H9 (cell line): ENCODE measurements around the gene COG6. TPM values are rescaled to one million over a fixed set of nuclear protein-coding genes. Genes with fewer than 3 reads are reported as not detected.

ENCODE experiments used
- DNase-seq: peaks from one replicate; pipeline ENCODE4 v3.0.0-alpha.2; 2017
- H2AFZ ChIP-seq: one replicate; pipeline ENCODE4 v1.6.1; 2013; ENCODE audit warnings: mild to moderate bottlenecking, low read length, control low read depth, moderate library complexity
- H2AK5ac ChIP-seq: 2 replicates; pipeline ENCODE4 v1.6.1; 2013; ENCODE audit warnings: low read length, control low read depth, mixed read lengths; ENCODE audit not compliant: insufficient read length
- H2BK120ac ChIP-seq: one replicate; pipeline ENCODE4 v1.6.1; 2013; ENCODE audit warnings: low read depth, mild to moderate bottlenecking, low read length, control low read depth, inconsistent platforms; ENCODE audit not compliant: poor library complexity, severe bottlenecking
- H2BK12ac ChIP-seq: 2 replicates; pipeline ENCODE4 v1.6.1; 2013; ENCODE audit warnings: low read length, control low read depth, mixed read lengths, low read depth; ENCODE audit not compliant: insufficient read length
- H2BK15ac ChIP-seq: 2 replicates; pipeline ENCODE4 v1.6.1; 2013; ENCODE audit warnings: low read depth, low read length, control low read depth
- H2BK20ac ChIP-seq: one replicate; pipeline ENCODE4 v1.6.1; 2013; ENCODE audit warnings: low read depth, mild to moderate bottlenecking, low read length, control low read depth, inconsistent platforms; ENCODE audit not compliant: poor library complexity, severe bottlenecking
- H2BK5ac ChIP-seq: 2 replicates; pipeline ENCODE4 v1.6.1; 2013; ENCODE audit warnings: low read length, control low read depth, mixed read lengths; ENCODE audit not compliant: insufficient read length
- H3K14ac ChIP-seq: 2 replicates; pipeline ENCODE4 v1.6.1; 2013; ENCODE audit warnings: low read length, control low read depth; ENCODE audit not compliant: insufficient read depth
- H3K18ac ChIP-seq: 2 replicates; pipeline ENCODE4 v1.6.1; 2013; ENCODE audit warnings: low read depth, mild to moderate bottlenecking, mixed read lengths, low read length, control low read depth; ENCODE audit not compliant: insufficient read length
- H3K23ac ChIP-seq: 2 replicates; pipeline ENCODE4 v1.6.1; 2013; ENCODE audit warnings: low read length, control low read depth, mixed read lengths, low read depth; ENCODE audit not compliant: insufficient read length
- H3K23me2 ChIP-seq: 2 replicates; pipeline ENCODE4 v1.6.1; 2013; ENCODE audit warnings: low read depth, mild to moderate bottlenecking, mixed read lengths, low read length, control low read depth; ENCODE audit not compliant: insufficient read length, poor library complexity, severe bottlenecking
- H3K27ac ChIP-seq: 2 replicates; pipeline ENCODE4 v1.5.1; 2013; ENCODE audit warnings: low read length, control low read depth, mixed read lengths, low read depth; ENCODE audit not compliant: insufficient read length
- H3K27me3 ChIP-seq: 2 replicates; pipeline ENCODE4 v1.6.1; 2013; ENCODE audit warnings: low read length, control low read depth, inconsistent platforms; ENCODE audit not compliant: insufficient read depth
- H3K4ac ChIP-seq: 2 replicates; pipeline ENCODE4 v1.6.1; 2013; ENCODE audit warnings: low read depth, mild to moderate bottlenecking, control low read depth, inconsistent platforms, low read length, moderate library complexity
- H3K4me1 ChIP-seq: 2 replicates; pipeline ENCODE4 v1.6.1; 2013; ENCODE audit warnings: low read length, control low read depth, inconsistent platforms; ENCODE audit not compliant: insufficient read depth
- H3K4me2 ChIP-seq: 2 replicates; pipeline ENCODE4 v1.6.1; 2013; ENCODE audit warnings: low read length, control low read depth, mixed read lengths; ENCODE audit not compliant: insufficient read length, insufficient read depth
- H3K56ac ChIP-seq: 2 replicates; pipeline ENCODE4 v1.6.1; 2013; ENCODE audit warnings: low read depth, mild to moderate bottlenecking, mixed read lengths, low read length, control low read depth; ENCODE audit not compliant: insufficient read length
- H3K79me1 ChIP-seq: 2 replicates; pipeline ENCODE4 v1.6.1; 2013; ENCODE audit warnings: low read depth, mild to moderate bottlenecking, moderate library complexity, low read length, control low read depth, inconsistent platforms; ENCODE audit not compliant: insufficient read depth, poor library complexity, severe bottlenecking
- H3K79me2 ChIP-seq: 2 replicates; pipeline ENCODE4 v1.6.1; 2013; ENCODE audit warnings: low read length, control low read depth, inconsistent platforms; ENCODE audit not compliant: insufficient read depth
- H3K9ac ChIP-seq: 2 replicates; pipeline ENCODE4 v1.6.1; 2013; ENCODE audit warnings: low read length, control low read depth, mixed read lengths; ENCODE audit not compliant: insufficient read length; ENCODE audit errors: extremely low read depth
- H3K9me3 ChIP-seq: one replicate; pipeline ENCODE4 v1.6.1; 2013; ENCODE audit warnings: low read depth, low read length, inconsistent platforms; ENCODE audit not compliant: control insufficient read depth
- H3T11ph ChIP-seq: one replicate; pipeline ENCODE4 v1.6.1; 2013; ENCODE audit warnings: mild to moderate bottlenecking, low read length, control low read depth, inconsistent platforms
- H4K20me1 ChIP-seq: one replicate; pipeline ENCODE4 v1.6.1; 2013; ENCODE audit not compliant: control insufficient read depth, insufficient read length, insufficient read depth
- H4K5ac ChIP-seq: 2 replicates; pipeline ENCODE4 v1.6.1; 2013; ENCODE audit warnings: low read depth, mild to moderate bottlenecking, mixed read lengths, low read length, control low read depth; ENCODE audit not compliant: insufficient read length
- H4K8ac ChIP-seq: replicated peaks from 2 replicates; pipeline ENCODE4 v1.6.1; 2013; ENCODE audit warnings: low read length, control low read depth, mixed read lengths, low read depth; ENCODE audit not compliant: insufficient read length
- H4K91ac ChIP-seq: 2 replicates; pipeline ENCODE4 v1.6.1; 2013; ENCODE audit warnings: low read depth, mild to moderate bottlenecking, moderate library complexity, mixed read lengths, low read length, control low read depth; ENCODE audit not compliant: insufficient read length
- H3K27ac Mint-ChIP-seq, 3 experiments: 2 replicates in 2 of 3; 3 replicates in 1 of 3; pipeline ENCODE4 v1.8.0; 2020 to 2021; ENCODE audit warnings: mixed read lengths in 3 of 3, mild to moderate bottlenecking in 1 of 3, moderate library complexity in 1 of 3
- H3K27me3 Mint-ChIP-seq: 2 replicates; pipeline ENCODE4 v1.8.0; 2021; ENCODE audit warnings: low read depth, mild to moderate bottlenecking, moderate library complexity, mixed read lengths
- H3K36me3 Mint-ChIP-seq, 3 experiments: 2 replicates in 2 of 3; 3 replicates in 1 of 3; pipeline ENCODE4 v1.8.0; 2020 to 2021; ENCODE audit warnings: low read depth in 3 of 3, mixed read lengths in 3 of 3; ENCODE audit not compliant: insufficient read depth in 1 of 3
- H3K4me1 Mint-ChIP-seq, 2 experiments: 2 replicates each; pipeline ENCODE4 v1.8.0; 2020; ENCODE audit warnings: mixed read lengths in 2 of 2
- H3K4me3 Mint-ChIP-seq, 2 experiments: 2 replicates in 1 of 2; 3 replicates in 1 of 2; pipeline ENCODE4 v1.8.0; 2020 to 2021; ENCODE audit warnings: mild to moderate bottlenecking in 2 of 2, mixed read lengths in 2 of 2, moderate library complexity in 1 of 2
- H3K9me3 Mint-ChIP-seq, 2 experiments: 2 replicates in 1 of 2; 3 replicates in 1 of 2; pipeline ENCODE4 v1.8.0; 2020; ENCODE audit warnings: mild to moderate bottlenecking in 2 of 2, mixed read lengths in 2 of 2, moderate library complexity in 1 of 2
- WGBS: extraction: QIAGEN DNeasy Blood & Tissue Kit; methylation state at CpG from one replicate; pipeline ENCODE4 v1.1.7; 2013; ENCODE audit warnings: missing lambda C conversion rate, low lambda C conversion rate, mixed read lengths; ENCODE audit not compliant: insufficient read length; ENCODE audit errors: extremely low coverage; 5-methylcytosine and 5-hydroxymethylcytosine counted together
- total RNA-seq: library from RNA; stranded (reverse); gene quantifications from 2 replicates; pipeline ENCODE4 v1.2.1, GENCODE V29; 2021
- TF ChIP-seq, protein P1 (sequence below): fragments of 200-600 bp; sonication (generic); conservative IDR thresholded peaks from 3 replicates; pipeline ENCODE4 v1.8.0; 2021; ENCODE audit warnings: antibody characterized with exemption, mild to moderate bottlenecking

Gene COG6
- total RNA-seq, 1 experiment from 2014 or later = 23.7 TPM

DNA sequence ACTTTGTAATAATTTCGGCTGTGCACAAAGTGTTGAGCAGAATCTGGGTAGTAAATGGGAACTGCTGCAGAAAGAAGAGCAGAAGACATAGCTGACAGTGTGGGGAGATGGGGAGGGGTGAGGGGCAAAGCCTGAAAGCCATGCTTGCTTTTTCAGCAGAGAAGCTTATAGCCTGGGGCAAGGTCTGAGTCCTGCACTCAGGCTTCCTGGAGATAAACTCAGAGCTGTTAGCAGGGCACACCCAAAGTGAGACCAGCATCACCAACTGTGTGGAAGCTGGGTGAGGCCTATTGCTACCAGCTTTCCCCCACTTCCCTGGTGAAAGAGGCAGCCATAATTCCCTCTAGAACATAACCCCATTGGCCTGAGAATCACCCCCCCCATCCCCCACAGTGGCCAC is 36.9 kb upstream of the COG6 start:
- no peaks in the 10 kb centered on the region for H3K9me3 Mint-ChIP-seq
- no CpG with 5 or more reads among the region's 1 CpG for WGBS
- Histone ChIP-seq H3K56ac (no peak overlapping the region), H2BK15ac (no peak overlapping the region), H3K4ac (no peak overlapping the region), H4K8ac (no peak overlapping the region), H4K91ac (no peak overlapping the region), H2BK12ac (no peak overlapping the region), H2AK5ac (no peak overlapping the region), H2BK120ac (no peak overlapping the region), H3T11ph (no peak overlapping the region), H3K27me3 (no peaks in the 10 kb centered on the region), H3K4me2 (no peak overlapping the region), H3K27ac (no peak overlapping the region), H4K5ac (no peak overlapping the region), H3K79me1 (no peaks in the 10 kb centered on the region), H3K23ac (no peak overlapping the region), H3K9ac (no peak overlapping the region), H3K79me2 (no peaks in the 10 kb centered on the region), H3K4me1 (no peaks in the 10 kb centered on the region), H2BK20ac (no peak overlapping the region), H3K23me2 (no peaks in the 10 kb centered on the region), H3K14ac (no peak overlapping the region), H2BK5ac (no peak overlapping the region), H2AFZ (no peak overlapping the region), H3K18ac (no peak overlapping the region), H4K20me1 (no peaks in the 10 kb centered on the region), H3K9me3 (no peaks in the 10 kb centered on the region)
- no peaks in the 10 kb centered on the region for H3K4me1 Mint-ChIP-seq
- peaks cover 9% of the 10 kb centered on the region for H3K27me3 Mint-ChIP-seq
- TF ChIP-seq, protein P1, sequence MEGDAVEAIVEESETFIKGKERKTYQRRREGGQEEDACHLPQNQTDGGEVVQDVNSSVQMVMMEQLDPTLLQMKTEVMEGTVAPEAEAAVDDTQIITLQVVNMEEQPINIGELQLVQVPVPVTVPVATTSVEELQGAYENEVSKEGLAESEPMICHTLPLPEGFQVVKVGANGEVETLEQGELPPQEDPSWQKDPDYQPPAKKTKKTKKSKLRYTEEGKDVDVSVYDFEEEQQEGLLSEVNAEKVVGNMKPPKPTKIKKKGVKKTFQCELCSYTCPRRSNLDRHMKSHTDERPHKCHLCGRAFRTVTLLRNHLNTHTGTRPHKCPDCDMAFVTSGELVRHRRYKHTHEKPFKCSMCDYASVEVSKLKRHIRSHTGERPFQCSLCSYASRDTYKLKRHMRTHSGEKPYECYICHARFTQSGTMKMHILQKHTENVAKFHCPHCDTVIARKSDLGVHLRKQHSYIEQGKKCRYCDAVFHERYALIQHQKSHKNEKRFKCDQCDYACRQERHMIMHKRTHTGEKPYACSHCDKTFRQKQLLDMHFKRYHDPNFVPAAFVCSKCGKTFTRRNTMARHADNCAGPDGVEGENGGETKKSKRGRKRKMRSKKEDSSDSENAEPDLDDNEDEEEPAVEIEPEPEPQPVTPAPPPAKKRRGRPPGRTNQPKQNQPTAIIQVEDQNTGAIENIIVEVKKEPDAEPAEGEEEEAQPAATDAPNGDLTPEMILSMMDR = no peak
- no peak overlapping the region for H3K4me3 Mint-ChIP-seq
- no peak for DNase-seq
- H3K36me3 Mint-ChIP-seq = no peaks in the 10 kb centered on the region
- no peak overlapping the region for H3K27ac Mint-ChIP-seq
